GM21825 (cell line): ENCODE results near the gene ARMCX4.
"Not testable (repeated sequence)": the region's sequence is repeated elsewhere in the genome, so short reads cannot be mapped to it uniquely, and the experiment has no call there.

Experiments used
- ATAC-seq: cut with Tn5 transposase; IDR thresholded peaks from one replicate; pipeline ENCODE4 v1.9.1; 2021; ENCODE audit warnings: mild to moderate bottlenecking, moderate library complexity; ENCODE audit not compliant: unreplicated experiment

Gene ARMCX4

GRCh38 chrX:101485212-101485949 is at the start of gene ARMCX4:
Gene ARMCX4, plus strand, starts transcription at chrX:101485456. Its CDS starts 3,134 bp downstream, at chrX:101488590.
- ATAC-seq = no peak

GRCh38 chrX:101442085-101442484 is 43.2 kb upstream of the ARMCX4 start:
- ATAC-seq = no peak

- no peak for ATAC-seq
Measured at GRCh38 chrX:101449279-101449678, 36.0 kb upstream of the ARMCX4 start.

GRCh38 chrX:101450085-101450484 is 35.2 kb upstream of the ARMCX4 start:
- no peak for ATAC-seq

GRCh38 chrX:101450961-101451360 is 34.3 kb upstream of the ARMCX4 start:
- no peak for ATAC-seq

GRCh38 chrX:101452056-101452455 is 33.2 kb upstream of the ARMCX4 start:
- no peak for ATAC-seq

- ATAC-seq = no peak
Measured at GRCh38 chrX:101460669-101461068, 24.6 kb upstream of the ARMCX4 start.

- no peak for ATAC-seq
Measured at GRCh38 chrX:101462892-101463291, 22.4 kb upstream of the ARMCX4 start.

GRCh38 chrX:101478366-101478765 is 6.9 kb upstream of the ARMCX4 start:
- ATAC-seq = no peak

GRCh38 chrX:101482296-101482695 is 3.0 kb upstream of the ARMCX4 start:
- no peak for ATAC-seq

GRCh38 chrX:101483705-101484104 is 1.6 kb upstream of the ARMCX4 start:
- no peak for ATAC-seq

- ATAC-seq = no peak
Measured at GRCh38 chrX:101484135-101484534, 1.1 kb upstream of the ARMCX4 start.

GRCh38 chrX:101488796-101489195 is 3.5 kb downstream of the ARMCX4 start:
- no peak for ATAC-seq

GRCh38 chrX:101491943-101492342 is 6.7 kb downstream of the ARMCX4 start:
- ATAC-seq = no peak

- ATAC-seq = no peak
Measured at GRCh38 chrX:101493225-101493624, 8.0 kb downstream of the ARMCX4 start.

GRCh38 chrX:101502929-101503328 is 17.7 kb downstream of the ARMCX4 start:
- not testable (repeated sequence) for ATAC-seq

GRCh38 chrX:101507372-101507771 is 22.1 kb downstream of the ARMCX4 start:
- no peak for ATAC-seq

- no peak for ATAC-seq
Measured at GRCh38 chrX:101507986-101508385, 22.7 kb downstream of the ARMCX4 start.

GRCh38 chrX:101530944-101531343 is 45.7 kb downstream of the ARMCX4 start:
- ATAC-seq = no peak
